ENCODE data around the gene BRPF1.
"Not testable (repeated sequence)": the region's sequence is repeated elsewhere in the genome, so short reads cannot be mapped to it uniquely, and the experiment has no call there.

GRCh38 chr3:9771007-9771406, 39.5 kb downstream of the BRPF1 start:
- TF ChIP-seq, protein P1, sequence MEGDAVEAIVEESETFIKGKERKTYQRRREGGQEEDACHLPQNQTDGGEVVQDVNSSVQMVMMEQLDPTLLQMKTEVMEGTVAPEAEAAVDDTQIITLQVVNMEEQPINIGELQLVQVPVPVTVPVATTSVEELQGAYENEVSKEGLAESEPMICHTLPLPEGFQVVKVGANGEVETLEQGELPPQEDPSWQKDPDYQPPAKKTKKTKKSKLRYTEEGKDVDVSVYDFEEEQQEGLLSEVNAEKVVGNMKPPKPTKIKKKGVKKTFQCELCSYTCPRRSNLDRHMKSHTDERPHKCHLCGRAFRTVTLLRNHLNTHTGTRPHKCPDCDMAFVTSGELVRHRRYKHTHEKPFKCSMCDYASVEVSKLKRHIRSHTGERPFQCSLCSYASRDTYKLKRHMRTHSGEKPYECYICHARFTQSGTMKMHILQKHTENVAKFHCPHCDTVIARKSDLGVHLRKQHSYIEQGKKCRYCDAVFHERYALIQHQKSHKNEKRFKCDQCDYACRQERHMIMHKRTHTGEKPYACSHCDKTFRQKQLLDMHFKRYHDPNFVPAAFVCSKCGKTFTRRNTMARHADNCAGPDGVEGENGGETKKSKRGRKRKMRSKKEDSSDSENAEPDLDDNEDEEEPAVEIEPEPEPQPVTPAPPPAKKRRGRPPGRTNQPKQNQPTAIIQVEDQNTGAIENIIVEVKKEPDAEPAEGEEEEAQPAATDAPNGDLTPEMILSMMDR (conservative IDR thresholded peaks at IDR 0.05 in 1 of 2, IDR thresholded peaks at IDR 0.05 in 1 of 2; ENCODE audit: low read depth in 1 of 2, low read length in 2 of 2) = not testable (repeated sequence)
- TF ChIP-seq EZH2 (IDR thresholded peaks at IDR 0.05; ENCODE audit: low read length, missing control alignments) = not testable (repeated sequence)
